ENCODE data around the gene TLCD5.

- TF ChIP-seq CTCF (IDR thresholded peaks at IDR 0.05) = no peak
- TF ChIP-seq EZH2 (IDR thresholded peaks at IDR 0.05; ENCODE audit: borderline replicate concordance, insufficient read depth, low read depth, low read length, poor library complexity, severe bottlenecking) = no peak
These were observed 7.2 kb upstream of the TLCD5 start for GRCh38 chr11:120317689-120318480.

All from B cell (primary cell).